Activated T-cell treated with anti-CD3 and anti-CD28 coated beads, Interleukin-2, amount 50 U/mL, for 24 hours (primary cell): ENCODE results near the gene HMX2.

Experiments
- DNase-seq: peaks from one replicate; pipeline ENCODE4 v3.0.0-alpha.2; 2020
- H3K27ac Mint-ChIP-seq: 2 replicates; pipeline ENCODE4 v1.8.0; 2020; ENCODE audit warnings: mild to moderate bottlenecking, mixed read lengths
- H3K27me3 Mint-ChIP-seq: 2 replicates; pipeline ENCODE4 v1.8.0; 2020; ENCODE audit warnings: mixed read lengths
- H3K36me3 Mint-ChIP-seq: 2 replicates; pipeline ENCODE4 v1.8.0; 2020; ENCODE audit warnings: low read depth, mixed read lengths
- H3K4me1 Mint-ChIP-seq: 2 replicates; pipeline ENCODE4 v1.8.0; 2020; ENCODE audit warnings: low read depth, mixed read lengths
- H3K4me3 Mint-ChIP-seq: 2 replicates; pipeline ENCODE4 v1.8.0; 2020; ENCODE audit warnings: mild to moderate bottlenecking, moderate library complexity, mixed read lengths
- H3K9me3 Mint-ChIP-seq: 2 replicates; pipeline ENCODE4 v1.8.0; 2020; ENCODE audit warnings: mixed read lengths

The HMX2 gene

DNA sequence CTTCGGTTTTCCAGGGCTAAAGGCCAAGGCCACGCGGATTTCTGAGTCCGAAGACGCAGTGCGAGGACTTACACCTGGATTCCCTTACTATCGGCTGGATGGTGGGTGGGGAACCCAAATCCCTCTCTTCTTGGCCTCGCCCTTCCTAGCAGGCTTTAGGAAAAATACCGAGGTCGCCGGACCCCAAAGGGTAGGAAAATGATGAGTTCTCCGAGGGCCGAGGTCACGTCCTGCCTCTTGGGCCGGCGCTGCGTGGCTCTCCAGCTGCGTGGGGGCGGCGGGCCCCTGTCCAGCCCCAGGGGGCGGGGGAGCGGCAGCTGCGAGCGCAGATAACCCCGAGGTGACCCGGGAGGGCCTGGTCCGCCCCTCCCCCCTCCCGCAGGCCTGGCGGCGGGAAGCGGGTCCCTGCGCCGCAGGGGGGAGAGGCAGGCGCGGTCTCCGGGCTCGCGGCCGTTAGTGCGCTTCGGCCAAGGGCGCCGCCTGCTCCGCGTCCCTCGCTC, 13.0 kb upstream of the HMX2 start:
- peaks cover 47% of the 10 kb centered on the region for H3K4me1 Mint-ChIP-seq
- DNase-seq, result no peak
- peaks cover 90% of the 10 kb centered on the region for H3K27me3 Mint-ChIP-seq
- H3K9me3 Mint-ChIP-seq, result no peaks in the 10 kb centered on the region
- H3K27ac Mint-ChIP-seq, result no peak overlapping the region
- H3K36me3 Mint-ChIP-seq, result no peaks in the 10 kb centered on the region
- H3K4me3 Mint-ChIP-seq, result peak overlapping the region; percentile 66

- DNase-seq, result peak; percentile 67
- no peaks in the 10 kb centered on the region for H3K36me3 Mint-ChIP-seq
- H3K4me3 Mint-ChIP-seq, result peak within 1 kb of the TSS; percentile 80
- H3K27ac Mint-ChIP-seq, result peak within 1 kb of the TSS; percentile 89
- H3K4me1 Mint-ChIP-seq, result peaks cover 53% of the 10 kb centered on the region
- no peaks in the 10 kb centered on the region for H3K9me3 Mint-ChIP-seq
- peaks cover 90% of the 10 kb centered on the region for H3K27me3 Mint-ChIP-seq
Measured at GRCh38 chr10:123135415-123136141, 12.4 kb upstream of the HMX2 start, which contains the start of gene HMX3. Gene HMX3, plus strand, starts transcription at chr10:123135970. Its CDS starts 81 bp downstream, at chr10:123136051.

GRCh38 chr10:123136221-123136805, 11.6 kb upstream of the HMX2 start:
- Mint-ChIP-seq H3K27ac (peak overlapping the region; percentile 47), H3K27me3 (peaks cover 90% of the 10 kb centered on the region), H3K4me3 (peak overlapping the region; percentile 80), H3K4me1 (peaks cover 54% of the 10 kb centered on the region), H3K36me3 (no peaks in the 10 kb centered on the region), H3K9me3 (no peaks in the 10 kb centered on the region)
- DNase-seq, result peak; percentile 45

DNA sequence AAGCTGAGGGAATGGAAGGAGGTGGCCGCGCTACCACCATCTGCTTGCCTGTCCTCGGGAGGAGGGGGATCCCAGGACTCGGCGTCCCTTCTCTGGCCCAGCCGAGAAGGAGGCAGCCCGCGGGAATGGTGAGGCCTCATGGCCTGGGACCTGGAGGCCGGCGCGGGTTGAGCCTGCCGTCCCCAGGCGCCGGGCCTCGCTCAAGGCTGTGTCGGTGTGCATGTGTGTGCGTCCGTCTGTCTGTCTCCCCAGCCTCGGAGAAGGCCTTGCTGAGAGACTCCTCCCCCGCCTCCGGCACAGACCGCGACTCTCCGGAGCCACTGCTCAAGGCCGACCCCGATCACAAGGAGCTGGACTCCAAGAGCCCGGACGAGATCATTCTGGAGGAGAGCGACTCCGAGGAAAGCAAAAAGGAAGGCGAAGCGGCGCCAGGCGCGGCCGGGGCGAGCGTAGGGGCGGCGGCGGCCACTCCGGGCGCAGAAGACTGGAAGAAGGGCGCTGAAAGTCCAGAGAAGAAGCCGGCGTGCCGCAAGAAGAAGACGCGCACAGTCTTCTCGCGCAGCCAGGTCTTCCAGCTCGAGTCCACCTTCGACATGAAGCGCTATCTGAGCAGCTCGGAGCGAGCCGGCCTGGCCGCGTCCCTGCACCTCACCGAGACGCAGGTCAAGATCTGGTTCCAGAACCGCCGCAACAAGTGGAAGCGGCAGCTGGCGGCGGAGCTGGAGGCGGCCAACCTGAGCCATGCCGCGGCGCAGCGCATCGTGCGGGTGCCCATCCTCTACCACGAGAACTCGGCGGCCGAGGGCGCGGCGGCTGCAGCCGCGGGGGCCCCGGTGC, 10.9 kb upstream of the HMX2 start:
- no peaks in the 10 kb centered on the region for H3K36me3 Mint-ChIP-seq
- peak overlapping the region; percentile 89 for H3K27ac Mint-ChIP-seq
- peak overlapping the region; percentile 80 for H3K4me3 Mint-ChIP-seq
- peaks cover 90% of the 10 kb centered on the region for H3K27me3 Mint-ChIP-seq
- H3K4me1 Mint-ChIP-seq, result peaks cover 60% of the 10 kb centered on the region
- peak; percentile 69 for DNase-seq
- no peaks in the 10 kb centered on the region for H3K9me3 Mint-ChIP-seq

DNA sequence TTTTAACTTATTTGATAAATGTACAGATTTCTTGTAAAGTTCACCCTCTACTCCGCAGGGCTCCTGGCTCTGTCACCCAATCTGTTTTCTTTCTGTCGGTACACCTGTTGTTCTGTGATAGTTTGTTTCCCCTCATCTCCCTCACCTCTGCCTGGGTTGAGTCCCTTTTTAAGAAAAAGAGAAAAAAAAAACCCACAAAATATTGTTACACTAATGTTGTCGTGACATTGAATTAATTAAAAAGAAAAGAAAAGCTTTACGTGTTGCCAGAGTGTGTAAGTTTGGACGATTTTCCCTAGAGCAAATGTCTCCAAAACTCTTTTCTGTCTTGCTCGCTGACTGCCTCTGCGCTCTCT, 8.8 kb upstream of the HMX2 start:
- no peaks in the 10 kb centered on the region for H3K9me3 Mint-ChIP-seq
- H3K36me3 Mint-ChIP-seq, result no peaks in the 10 kb centered on the region
- no peak for DNase-seq
- H3K27me3 Mint-ChIP-seq, result peaks cover 90% of the 10 kb centered on the region
- no peak overlapping the region for H3K4me3 Mint-ChIP-seq
- H3K27ac Mint-ChIP-seq, result peak overlapping the region; percentile 67
- peaks cover 63% of the 10 kb centered on the region for H3K4me1 Mint-ChIP-seq

- peak; percentile 50 for DNase-seq
- Mint-ChIP-seq H3K27me3 (peaks cover 90% of the 10 kb centered on the region), H3K9me3 (no peaks in the 10 kb centered on the region), H3K27ac (no peak overlapping the region), H3K4me3 (no peak overlapping the region), H3K36me3 (no peaks in the 10 kb centered on the region), H3K4me1 (peaks cover 63% of the 10 kb centered on the region)
Measured at GRCh38 chr10:123139521-123140163, 8.3 kb upstream of the HMX2 start.

- DNase-seq, result peak; percentile 62
- H3K9me3 Mint-ChIP-seq, result no peaks in the 10 kb centered on the region
- peaks cover 94% of the 10 kb centered on the region for H3K27me3 Mint-ChIP-seq
- H3K4me3 Mint-ChIP-seq, result peak overlapping the region; percentile 49
- H3K4me1 Mint-ChIP-seq, result peaks cover 66% of the 10 kb centered on the region
- H3K27ac Mint-ChIP-seq, result no peak overlapping the region
- no peaks in the 10 kb centered on the region for H3K36me3 Mint-ChIP-seq
Measured at GRCh38 chr10:123140164-123140982, 7.6 kb upstream of the HMX2 start.

DNA sequence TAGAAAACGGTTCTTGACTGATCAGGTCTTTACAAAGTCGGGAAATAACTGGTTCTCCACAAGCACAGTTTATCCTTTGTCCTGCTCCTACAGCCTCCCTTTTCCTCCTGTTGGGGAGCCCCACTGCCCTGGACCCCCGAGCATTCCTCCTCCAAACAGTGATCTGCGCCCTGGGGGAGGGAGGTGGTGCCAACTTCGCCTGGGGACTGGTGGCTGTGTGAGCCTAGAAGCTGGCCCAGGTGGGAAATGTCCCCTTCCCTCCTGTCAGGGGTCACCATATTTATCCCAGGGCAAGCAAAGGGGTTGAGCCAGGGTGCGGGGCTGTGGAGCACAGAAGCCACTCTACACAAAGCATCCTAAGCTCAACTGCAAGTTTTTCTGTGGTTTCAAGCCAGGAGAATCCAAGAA, 6.9 kb upstream of the HMX2 start:
- Mint-ChIP-seq H3K4me3 (no peak overlapping the region), H3K27me3 (peaks cover 95% of the 10 kb centered on the region), H3K9me3 (no peaks in the 10 kb centered on the region), H3K4me1 (peaks cover 72% of the 10 kb centered on the region), H3K27ac (no peak overlapping the region), H3K36me3 (no peaks in the 10 kb centered on the region)
- DNase-seq, result no peak

GRCh38 chr10:123141791-123142700, 5.9 kb upstream of the HMX2 start:
- H3K27ac Mint-ChIP-seq, result no peak overlapping the region
- no peak for DNase-seq
- H3K9me3 Mint-ChIP-seq, result no peaks in the 10 kb centered on the region
- peaks cover 72% of the 10 kb centered on the region for H3K4me1 Mint-ChIP-seq
- H3K36me3 Mint-ChIP-seq, result no peaks in the 10 kb centered on the region
- H3K4me3 Mint-ChIP-seq, result no peak overlapping the region
- H3K27me3 Mint-ChIP-seq, result peaks cover 94% of the 10 kb centered on the region

DNA sequence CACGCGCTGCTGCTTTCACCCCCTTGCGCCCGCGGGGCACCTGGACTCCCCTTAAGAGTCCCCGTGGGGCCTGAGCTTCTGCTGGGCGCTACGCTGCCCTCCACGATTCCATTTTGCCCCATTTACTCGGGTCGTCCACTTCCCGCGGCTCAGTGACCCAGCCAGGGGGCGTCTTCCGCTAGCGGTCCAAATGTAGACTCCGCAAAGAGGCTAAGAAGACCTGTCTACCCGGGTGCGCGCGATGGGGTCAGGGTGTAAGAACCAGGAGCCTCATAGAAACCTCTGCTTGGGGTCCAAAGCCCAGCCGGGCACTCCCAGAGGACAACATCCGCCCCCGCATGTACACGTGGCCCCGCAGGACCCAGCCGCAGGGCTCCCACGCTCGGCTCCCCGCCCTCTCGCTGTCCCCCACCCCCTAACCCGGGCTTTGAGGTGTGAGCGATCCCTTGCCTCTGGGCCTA, 5.2 kb upstream of the HMX2 start:
- DNase-seq, result no peak
- Mint-ChIP-seq H3K27me3 (peaks cover 95% of the 10 kb centered on the region), H3K27ac (no peak overlapping the region), H3K4me3 (no peak overlapping the region), H3K36me3 (no peaks in the 10 kb centered on the region), H3K4me1 (peaks cover 72% of the 10 kb centered on the region), H3K9me3 (no peaks in the 10 kb centered on the region)

- H3K4me1 Mint-ChIP-seq, result peaks cover 70% of the 10 kb centered on the region
- peak overlapping the region; percentile 6 for H3K4me3 Mint-ChIP-seq
- H3K9me3 Mint-ChIP-seq, result no peaks in the 10 kb centered on the region
- no peak overlapping the region for H3K27ac Mint-ChIP-seq
- DNase-seq, result peak; percentile 47
- H3K27me3 Mint-ChIP-seq, result peaks cover 94% of the 10 kb centered on the region
- H3K36me3 Mint-ChIP-seq, result no peaks in the 10 kb centered on the region
Measured at GRCh38 chr10:123143162-123143824, 4.6 kb upstream of the HMX2 start.

DNA sequence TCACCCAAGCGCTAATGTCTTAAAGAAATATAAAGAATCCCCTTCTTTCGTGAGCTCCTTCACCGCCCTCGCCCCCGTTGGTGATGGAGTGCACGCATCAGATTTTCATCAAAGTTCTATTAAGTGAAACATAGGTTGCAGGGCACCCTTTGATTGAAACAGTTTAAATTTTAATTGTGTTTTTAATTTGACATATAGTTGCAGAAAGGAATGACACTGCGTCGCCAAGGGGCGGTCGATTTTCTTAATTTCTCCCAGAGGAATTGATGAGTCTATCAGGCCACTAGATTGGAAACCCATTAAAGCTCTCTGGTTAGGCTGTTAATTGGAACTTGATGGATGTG, 4.1 kb upstream of the HMX2 start:
- Mint-ChIP-seq H3K27me3 (peaks cover 92% of the 10 kb centered on the region), H3K4me1 (peaks cover 70% of the 10 kb centered on the region), H3K36me3 (no peaks in the 10 kb centered on the region), H3K9me3 (no peaks in the 10 kb centered on the region), H3K4me3 (no peak overlapping the region), H3K27ac (no peak overlapping the region)
- no peak for DNase-seq
